Nephron progenitor cell (in vitro differentiated cells): ENCODE data around the gene DNAJC15.

Source experiments
- DNase-seq: peaks from one replicate; pipeline ENCODE4 v3.0.0; 2021
- H3K27ac Mint-ChIP-seq: 2 replicates; pipeline ENCODE4 v1.8.0; 2021; ENCODE audit warnings: mild to moderate bottlenecking, moderate library complexity, mixed read lengths
- H3K27me3 Mint-ChIP-seq: 2 replicates; pipeline ENCODE4 v1.8.0; 2021; ENCODE audit warnings: mild to moderate bottlenecking, low read depth, mixed read lengths; ENCODE audit not compliant: poor library complexity
- H3K36me3 Mint-ChIP-seq: 2 replicates; pipeline ENCODE4 v1.8.0; 2021; ENCODE audit warnings: low read depth, mixed read lengths
- H3K4me1 Mint-ChIP-seq: 2 replicates; pipeline ENCODE4 v1.8.0; 2021; ENCODE audit warnings: mixed read lengths
- H3K4me3 Mint-ChIP-seq: 2 replicates; pipeline ENCODE4 v1.8.0; 2021; ENCODE audit warnings: mild to moderate bottlenecking, moderate library complexity, mixed read lengths
- H3K9me3 Mint-ChIP-seq: 2 replicates; pipeline ENCODE4 v1.8.0; 2021; ENCODE audit warnings: mild to moderate bottlenecking, moderate library complexity, mixed read lengths
- TF ChIP-seq, protein P1 (sequence below): fragments of 200-600 bp; sonication (generic); IDR thresholded peaks from 2 replicates; pipeline ENCODE4 v1.5.0; 2021; ENCODE audit warnings: antibody characterized with exemption

The DNAJC15 gene

DNA sequence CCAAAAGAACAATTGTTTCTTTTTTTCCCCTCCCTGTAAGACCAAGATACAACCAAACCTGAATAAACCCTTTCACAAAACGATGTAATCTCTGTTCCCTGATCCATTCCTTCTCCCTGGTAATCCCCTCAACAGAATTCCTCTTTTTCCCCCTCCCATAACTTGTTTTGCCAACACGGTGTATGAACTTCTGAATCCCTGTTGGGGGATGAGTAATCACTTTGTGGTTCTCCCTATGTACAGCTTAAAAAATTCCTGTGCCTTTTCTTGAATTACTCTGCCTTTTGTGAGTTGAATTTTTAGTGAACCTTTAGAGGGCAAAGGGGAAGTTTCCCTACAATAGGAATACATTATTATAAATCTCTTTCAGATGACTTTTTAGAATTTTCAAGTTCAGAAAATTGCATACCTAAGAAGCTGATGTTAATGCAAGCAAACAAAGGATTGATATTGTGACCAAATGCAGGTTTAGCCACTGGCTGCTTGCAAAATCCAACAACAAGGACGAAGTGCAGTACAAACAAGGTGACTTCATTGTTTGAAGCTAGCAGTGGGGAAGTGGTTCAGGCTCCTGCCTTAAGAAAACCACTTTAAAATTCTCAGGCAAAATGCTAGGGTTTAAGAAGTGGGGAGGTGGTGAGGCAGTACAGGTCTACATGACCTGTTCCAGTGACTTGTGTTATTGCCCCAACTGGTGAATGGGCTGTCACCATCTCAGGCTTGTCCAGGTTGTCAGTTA lies 16.3 kb upstream of the DNAJC15 start:
- peaks cover under 1% of the 10 kb centered on the region for H3K27me3 Mint-ChIP-seq
- H3K36me3 Mint-ChIP-seq, result no peaks in the 10 kb centered on the region
- DNase-seq, result no peak
- H3K4me1 Mint-ChIP-seq, result peaks cover 7% of the 10 kb centered on the region
- H3K9me3 Mint-ChIP-seq, result peaks cover 6% of the 10 kb centered on the region
- H3K4me3 Mint-ChIP-seq, result no peak overlapping the region
- TF ChIP-seq, protein P1, sequence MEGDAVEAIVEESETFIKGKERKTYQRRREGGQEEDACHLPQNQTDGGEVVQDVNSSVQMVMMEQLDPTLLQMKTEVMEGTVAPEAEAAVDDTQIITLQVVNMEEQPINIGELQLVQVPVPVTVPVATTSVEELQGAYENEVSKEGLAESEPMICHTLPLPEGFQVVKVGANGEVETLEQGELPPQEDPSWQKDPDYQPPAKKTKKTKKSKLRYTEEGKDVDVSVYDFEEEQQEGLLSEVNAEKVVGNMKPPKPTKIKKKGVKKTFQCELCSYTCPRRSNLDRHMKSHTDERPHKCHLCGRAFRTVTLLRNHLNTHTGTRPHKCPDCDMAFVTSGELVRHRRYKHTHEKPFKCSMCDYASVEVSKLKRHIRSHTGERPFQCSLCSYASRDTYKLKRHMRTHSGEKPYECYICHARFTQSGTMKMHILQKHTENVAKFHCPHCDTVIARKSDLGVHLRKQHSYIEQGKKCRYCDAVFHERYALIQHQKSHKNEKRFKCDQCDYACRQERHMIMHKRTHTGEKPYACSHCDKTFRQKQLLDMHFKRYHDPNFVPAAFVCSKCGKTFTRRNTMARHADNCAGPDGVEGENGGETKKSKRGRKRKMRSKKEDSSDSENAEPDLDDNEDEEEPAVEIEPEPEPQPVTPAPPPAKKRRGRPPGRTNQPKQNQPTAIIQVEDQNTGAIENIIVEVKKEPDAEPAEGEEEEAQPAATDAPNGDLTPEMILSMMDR, result no peak
- H3K27ac Mint-ChIP-seq, result peak overlapping the region; percentile 8

DNA sequence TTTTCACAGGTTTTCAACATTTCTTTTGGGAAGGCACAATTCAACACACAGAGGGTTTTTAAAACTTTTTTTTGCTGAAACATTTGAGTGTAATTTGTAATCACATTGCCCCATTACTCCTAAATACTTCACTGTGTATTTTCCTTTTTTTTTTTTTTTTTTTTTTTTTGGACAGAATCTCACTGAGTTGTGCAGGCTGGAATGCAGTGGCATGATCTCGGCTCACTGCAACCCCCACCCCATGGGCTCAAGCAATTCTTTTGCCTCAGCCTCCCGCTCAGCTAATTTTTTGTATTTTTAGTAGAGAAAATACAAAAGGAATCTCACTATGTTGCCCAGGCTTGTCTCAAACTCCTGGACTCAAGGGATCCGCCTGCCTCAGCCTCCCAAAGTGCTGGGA lies 14.8 kb upstream of the DNAJC15 start:
- TF ChIP-seq, protein P1, result no peak
- no peak overlapping the region for H3K4me3 Mint-ChIP-seq
- H3K4me1 Mint-ChIP-seq, result peaks cover 7% of the 10 kb centered on the region
- H3K36me3 Mint-ChIP-seq, result no peaks in the 10 kb centered on the region
- no peaks in the 10 kb centered on the region for H3K9me3 Mint-ChIP-seq
- H3K27me3 Mint-ChIP-seq, result no peaks in the 10 kb centered on the region
- no peak overlapping the region for H3K27ac Mint-ChIP-seq
- no peak for DNase-seq

DNA sequence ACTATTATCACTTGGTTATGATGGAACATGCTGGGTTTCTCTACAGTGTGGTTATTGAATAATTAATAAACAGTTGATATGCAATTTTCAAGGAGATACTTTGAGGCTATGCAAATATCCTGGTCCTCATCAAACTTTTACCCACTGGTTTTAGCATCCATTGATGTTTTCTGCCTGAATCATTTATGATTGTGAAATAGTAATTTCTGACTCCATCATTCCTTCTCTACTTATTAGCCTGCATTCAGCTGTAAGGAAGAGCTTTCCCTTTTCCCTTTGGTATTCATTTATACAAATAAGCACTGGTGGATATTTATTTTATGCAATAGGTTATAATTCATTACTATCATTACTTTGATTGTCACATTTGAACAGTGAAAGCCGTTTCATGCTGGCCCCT lies 13.9 kb upstream of the DNAJC15 start:
- Mint-ChIP-seq H3K27me3 (no peaks in the 10 kb centered on the region), H3K9me3 (no peaks in the 10 kb centered on the region), H3K36me3 (no peaks in the 10 kb centered on the region), H3K4me3 (no peak overlapping the region), H3K4me1 (peaks cover 7% of the 10 kb centered on the region), H3K27ac (no peak overlapping the region)
- DNase-seq, result no peak
- TF ChIP-seq, protein P1, result no peak

DNA sequence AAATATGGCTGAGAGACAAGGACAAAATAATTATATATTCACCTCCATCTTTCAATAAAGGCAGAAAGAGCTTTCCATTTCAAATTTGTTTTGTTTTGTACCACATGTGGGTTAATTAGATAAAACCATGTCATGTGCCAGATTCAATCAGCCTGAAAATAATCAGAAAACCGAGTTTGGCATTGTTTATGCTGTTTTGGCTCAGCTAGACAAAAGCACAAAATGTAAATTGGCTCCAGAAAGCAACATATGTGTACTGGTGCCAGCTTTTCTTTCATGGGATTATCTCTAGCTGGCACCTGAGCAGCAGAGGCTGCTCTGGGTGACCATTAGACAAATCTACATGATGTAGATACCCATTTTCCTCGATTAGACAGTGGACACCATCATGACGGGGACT lies 9.2 kb upstream of the DNAJC15 start:
- no peaks in the 10 kb centered on the region for H3K9me3 Mint-ChIP-seq
- DNase-seq, result no peak
- H3K4me3 Mint-ChIP-seq, result no peak overlapping the region
- H3K4me1 Mint-ChIP-seq, result no peaks in the 10 kb centered on the region
- no peaks in the 10 kb centered on the region for H3K36me3 Mint-ChIP-seq
- TF ChIP-seq, protein P1, result no peak
- H3K27ac Mint-ChIP-seq, result no peak overlapping the region
- no peaks in the 10 kb centered on the region for H3K27me3 Mint-ChIP-seq

DNA sequence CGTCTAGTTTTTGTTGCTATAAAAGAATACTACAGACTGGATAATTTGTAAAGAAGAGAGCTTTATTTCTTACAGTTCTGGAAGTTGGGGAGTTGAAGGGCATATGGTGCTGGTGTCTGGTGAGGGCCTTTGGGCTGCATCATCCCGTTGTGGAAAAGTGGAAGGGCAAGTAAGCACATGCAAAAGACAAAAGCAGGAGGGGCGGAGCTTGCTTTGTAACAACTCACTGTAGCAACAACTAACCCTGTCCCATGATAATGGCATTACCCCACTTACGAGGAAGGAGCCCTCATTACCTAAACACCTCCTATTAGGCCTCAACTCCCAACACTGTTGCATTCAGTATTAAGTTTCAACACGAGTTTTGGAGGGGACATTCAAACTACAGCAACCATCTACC lies 7.2 kb upstream of the DNAJC15 start:
- H3K4me1 Mint-ChIP-seq, result no peaks in the 10 kb centered on the region
- TF ChIP-seq, protein P1, result no peak
- no peaks in the 10 kb centered on the region for H3K36me3 Mint-ChIP-seq
- H3K4me3 Mint-ChIP-seq, result no peak overlapping the region
- no peaks in the 10 kb centered on the region for H3K27me3 Mint-ChIP-seq
- H3K27ac Mint-ChIP-seq, result no peak overlapping the region
- H3K9me3 Mint-ChIP-seq, result no peaks in the 10 kb centered on the region
- no peak for DNase-seq

DNA sequence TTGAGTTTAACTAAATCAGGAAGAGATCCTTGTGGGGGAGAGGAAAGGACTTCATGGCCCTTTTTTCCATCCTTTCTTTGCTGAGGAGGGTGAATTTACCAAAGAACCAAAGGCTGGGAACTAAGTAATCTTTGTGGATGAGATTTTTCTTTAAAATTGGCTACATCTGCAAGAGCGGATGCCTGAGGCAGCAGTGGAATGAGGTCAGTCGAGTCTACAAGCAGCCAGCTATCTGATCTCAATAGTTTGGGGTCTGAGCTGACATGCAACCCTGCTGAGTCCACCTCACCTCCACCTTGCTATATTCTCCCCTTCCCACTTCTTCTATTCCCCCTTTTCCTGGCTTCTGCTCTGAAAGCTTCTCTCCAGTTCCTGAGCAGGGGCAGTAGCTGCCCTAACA lies 3.6 kb upstream of the DNAJC15 start:
- Mint-ChIP-seq H3K4me1 (peaks cover 15% of the 10 kb centered on the region), H3K36me3 (peaks cover 11% of the 10 kb centered on the region), H3K9me3 (peaks cover 12% of the 10 kb centered on the region), H3K4me3 (no peak overlapping the region), H3K27ac (no peak overlapping the region), H3K27me3 (peaks cover 3% of the 10 kb centered on the region)
- no peak for DNase-seq
- TF ChIP-seq, protein P1, result no peak
